B cell (primary cell): ENCODE data around the gene SALL1. TPM values are rescaled to one million over a fixed set of nuclear protein-coding genes. Genes with fewer than 3 reads are reported as not detected.

Experiments
- ATAC-seq: fragments of 200-7000 bp; cut with Tn5 transposase; one replicate; pipeline ENCODE4 v1.10.0; 2021; ENCODE audit warnings: low read depth, mild to moderate bottlenecking, moderate number of reproducible peaks, moderate library complexity
- CTCF ChIA-PET: fragments of 350-600 bp; sonication (Branson Sonifier 250); formaldehyde crosslinking; loops from one replicate; lab custom pipeline; 2021; ENCODE audit warnings: antibody characterized with exemption, inconsistent platforms; lab: Charles Lee
- POLR2A ChIA-PET: fragments of 350-600 bp; sonication (Branson Sonifier 250); formaldehyde crosslinking; loops from one replicate; lab custom pipeline; 2021; ENCODE audit warnings: antibody characterized with exemption; lab: Charles Lee
- DNase-seq: peaks from one replicate; pipeline ENCODE4 v3.0.0; 2013
- H2AFZ ChIP-seq: 2 replicates; pipeline ENCODE4 v1.6.1; 2012; ENCODE audit warnings: mild to moderate bottlenecking, low read depth, low read length; ENCODE audit not compliant: insufficient read depth, poor library complexity, severe bottlenecking
- H3K27ac ChIP-seq, 2 donors: 1 replicate in 1 of 2; 2 replicates in 1 of 2; pipeline ENCODE4 v1.5.1; 2012 to 2013; ENCODE audit warnings: low read length in 2 of 2, mild to moderate bottlenecking in 2 of 2, moderate library complexity in 1 of 2
- H3K27me3 ChIP-seq, 4 experiments: fragments of 200-600 bp in 1 of 4; sonication (generic) in 1 of 4; replicated peaks in 1 of 4; 1 replicate in 2 of 4; 2 replicates in 2 of 4; pipeline versions ENCODE4 v1.6.1 to v1.7.0; 2013 to 2016; ENCODE audit warnings: low read length in 3 of 4, mild to moderate bottlenecking in 2 of 4, mixed read lengths in 1 of 4, moderate library complexity in 1 of 4; ENCODE audit not compliant: insufficient read depth in 4 of 4, control insufficient read depth in 3 of 4; ENCODE audit errors: control extremely low read depth in 1 of 4
- H3K36me3 ChIP-seq, 2 experiments: replicated peaks in 1 of 2; 1 replicate in 1 of 2; 2 replicates in 1 of 2; pipeline versions ENCODE4 v1.6.1 to v1.7.1; 2013; ENCODE audit warnings: low read length in 1 of 2; ENCODE audit not compliant: insufficient read depth in 2 of 2, control insufficient read depth in 1 of 2; ENCODE audit errors: control extremely low read depth in 1 of 2, extremely low read depth in 1 of 2
- H3K4me1 ChIP-seq, 2 donors: fragments of 200-600 bp in 1 of 2; sonication (generic) in 1 of 2; 1 replicate in 1 of 2; 2 replicates in 1 of 2; pipeline versions ENCODE4 v1.5.1 to v1.6.1; 2013 to 2017; ENCODE audit warnings: low read length in 2 of 2; ENCODE audit not compliant: control insufficient read depth in 2 of 2, insufficient read depth in 2 of 2
- H3K4me2 ChIP-seq: replicated peaks from 2 replicates; pipeline ENCODE3; 2012; ENCODE audit warnings: mild to moderate bottlenecking, low read depth, low read length; ENCODE audit not compliant: poor library complexity, severe bottlenecking
- H3K4me3 ChIP-seq, 5 experiments: fragments of 200-600 bp in 1 of 5; sonication (generic) in 1 of 5; 1 replicate in 3 of 5; 2 replicates in 2 of 5; pipeline versions ENCODE4 v1.5.1 to v1.7.0; 2011 to 2016; ENCODE audit warnings: low read length in 4 of 5, mild to moderate bottlenecking in 4 of 5, low read depth in 2 of 5, control low read depth in 1 of 5, moderate library complexity in 1 of 5; ENCODE audit not compliant: insufficient read depth in 1 of 5; ENCODE audit errors: control extremely low read depth in 1 of 5, extremely low read depth in 1 of 5
- H3K79me2 ChIP-seq: fragments of 200-600 bp; sonication (generic); one replicate; pipeline ENCODE4 v1.6.0; 2016; ENCODE audit warnings: low read length; ENCODE audit not compliant: control insufficient read depth, insufficient read depth
- H3K9ac ChIP-seq: fragments of 200-600 bp; sonication (generic); 2 replicates; pipeline ENCODE4 v1.6.1; 2017; ENCODE audit warnings: mild to moderate bottlenecking, low read length, moderate library complexity
- H3K9me3 ChIP-seq, 3 donors: one replicate each; pipeline versions ENCODE4 v1.6.1 to v1.7.1; 2013; ENCODE audit warnings: low read length in 2 of 3; ENCODE audit not compliant: control insufficient read depth in 2 of 3, insufficient read depth in 1 of 3; ENCODE audit errors: control extremely low read depth in 1 of 3
- H4K20me1 ChIP-seq: 2 replicates; pipeline ENCODE4 v1.6.0; 2012; ENCODE audit warnings: mild to moderate bottlenecking, low read length; ENCODE audit not compliant: insufficient read depth, control insufficient read depth, poor library complexity, severe bottlenecking
- H3K27ac Mint-ChIP-seq: one replicate; pipeline ENCODE4 v1.8.0; 2021; ENCODE audit warnings: mixed read lengths
- H3K27me3 Mint-ChIP-seq: one replicate; pipeline ENCODE4 v1.8.0; 2021; ENCODE audit warnings: mixed read lengths
- H3K4me1 Mint-ChIP-seq: one replicate; pipeline ENCODE4 v1.8.0; 2021; ENCODE audit warnings: mixed read lengths
- H3K4me3 Mint-ChIP-seq: one replicate; pipeline ENCODE4 v1.8.0; 2021; ENCODE audit warnings: mixed read lengths
- H3K9me3 Mint-ChIP-seq: one replicate; pipeline ENCODE4 v1.8.0; 2022; ENCODE audit warnings: mixed read lengths; ENCODE audit not compliant: insufficient read depth
- CTCF ChIP-seq: fragments of 200-600 bp; IDR thresholded peaks from one replicate; pipeline ENCODE4 v1.8.0; 2022; ENCODE audit warnings: antibody characterized with exemption, mild to moderate bottlenecking
- EZH2 ChIP-seq: IDR thresholded peaks from 2 replicates; pipeline ENCODE4 v1.6.1; 2012; ENCODE audit warnings: borderline replicate concordance, low read depth, mild to moderate bottlenecking, moderate library complexity, low read length; ENCODE audit not compliant: insufficient read depth, poor library complexity, severe bottlenecking
- WGBS: methylation state at CpG from one replicate; pipeline ENCODE4 v1.1.5; 2013; ENCODE audit warnings: missing lambda C conversion rate; ENCODE audit not compliant: insufficient coverage; 5-methylcytosine and 5-hydroxymethylcytosine counted together
- intact Hi-C: fragments of 100-400 bp; cut with micrococcal nuclease; formaldehyde crosslinking; loops from one replicate; pipeline ENCODE4 v1.10.0; 2022
- polyA plus RNA-seq: library from polyadenylated mRNA; depleted of rRNA; stranded (reverse); fragments of >200 nt; gene quantifications from 2 replicates; pipeline ENCODE4 v1.2.3, GENCODE V29; 2012
- total RNA-seq, 2 donors: library from RNA; stranded (reverse); fragments of 120-200 nt in 1 of 2; gene quantifications; 1 replicate in 1 of 2; 2 replicates in 1 of 2; pipeline versions ENCODE4 v1.2.3 to v1.2.4, GENCODE V29; 2013 to 2022

Gene SALL1
- total and polyA plus RNA-seq, 2 donors (not counting 1 experiment from before 2014, with no cell fraction given), result not detected

GRCh38 chr16:51153577-51154031, 2.5 kb upstream of the SALL1 start:
- Histone ChIP-seq H3K27ac (no peak overlapping the region), H3K27me3 (peaks cover 0 to 59% (median 16%) of the 10 kb centered on the region in 4 experiments), H3K9me3 (peaks cover 0 to 21% (median 0%) of the 10 kb centered on the region in 3 donors), H3K79me2 (no peaks in the 10 kb centered on the region), H3K4me3 (no peak overlapping the region), H3K4me1 (no peaks in the 10 kb centered on the region), H2AFZ (no peak overlapping the region), H3K36me3 (no peaks in the 10 kb centered on the region), H3K4me2 (no peak overlapping the region), H3K9ac (no peak overlapping the region), H4K20me1 (no peaks in the 10 kb centered on the region)
- no peak for TF ChIP-seq CTCF
- TF ChIP-seq EZH2, result no peak
- peaks cover 55% of the 10 kb centered on the region for H3K27me3 Mint-ChIP-seq
- POLR2A ChIA-PET, result no interaction called here
- H3K27ac Mint-ChIP-seq, result no peak overlapping the region
- DNase-seq (no peak), ATAC-seq (no peak)
- 13% methylated on average over 21 of the region's 32 CpGs for WGBS
- CTCF ChIA-PET, result no interaction called here
- no peak overlapping the region for H3K4me3 Mint-ChIP-seq
- no peaks in the 10 kb centered on the region for H3K4me1 Mint-ChIP-seq
- intact Hi-C loops, result no loop called here
- H3K9me3 Mint-ChIP-seq, result no peaks in the 10 kb centered on the region

- 8% methylated on average over 36 of the region's 60 CpGs for WGBS
- no peak overlapping the region for H3K27ac Mint-ChIP-seq
- H3K9me3 Mint-ChIP-seq, result no peaks in the 10 kb centered on the region
- ChIA-PET CTCF (no interaction called here), POLR2A (no interaction called here)
- Histone ChIP-seq H3K9ac (no peak overlapping the region), H4K20me1 (no peaks in the 10 kb centered on the region), H3K4me2 (no peak overlapping the region), H3K4me3 (no peak overlapping the region), H3K4me1 (no peaks in the 10 kb centered on the region), H3K27me3 (peaks cover 0 to 59% (median 18%) of the 10 kb centered on the region in 4 experiments), H3K27ac (no peak overlapping the region), H3K9me3 (peaks cover 0 to 21% (median 0%) of the 10 kb centered on the region in 3 donors), H2AFZ (no peak overlapping the region), H3K36me3 (no peaks in the 10 kb centered on the region), H3K79me2 (no peaks in the 10 kb centered on the region)
- TF ChIP-seq CTCF (no peak), EZH2 (no peak)
- peaks cover 58% of the 10 kb centered on the region for H3K27me3 Mint-ChIP-seq
- ATAC-seq (no peak), DNase-seq (no peak)
- no peak overlapping the region for H3K4me3 Mint-ChIP-seq
- H3K4me1 Mint-ChIP-seq, result no peaks in the 10 kb centered on the region
- intact Hi-C loops, result no loop called here
These were observed 1.9 kb upstream of the SALL1 start for GRCh38 chr16:51152691-51153576.
